Body of pancreas (tissue), 4 donors: ENCODE measurements around the gene KLF8. TPM values are rescaled to one million over a fixed set of nuclear protein-coding genes. Genes with fewer than 3 reads are reported as not detected.
"Not testable (repeated sequence)": the region's sequence is repeated elsewhere in the genome, so short reads cannot be mapped to it uniquely, and the experiment has no call there.

Source experiments
- ATAC-seq: fragments of 150-250 bp; one replicate; pipeline ENCODE4 v1.9.1; 2016
- DNase-seq, 4 donors: peaks; one replicate each; pipeline ENCODE4 v3.0.0-alpha.2; 2019
- H3K27ac ChIP-seq, 4 donors: fragments of 200-600 bp; sonication (generic); 1 replicate in 3 of 4; 2 replicates in 1 of 4; pipeline versions ENCODE4 v1.5.1 to v1.6.1; 2016 to 2019; ENCODE audit warnings: mild to moderate bottlenecking in 1 of 4, mixed read lengths in 1 of 4, moderate library complexity in 1 of 4
- H3K27me3 ChIP-seq, 2 donors: fragments of 200-600 bp; sonication (generic); one replicate each; pipeline ENCODE4 v1.6.0; 2016; ENCODE audit warnings: mild to moderate bottlenecking in 1 of 2
- H3K36me3 ChIP-seq, 2 donors: fragments of 200-600 bp; sonication (generic); replicated peaks in 1 of 2; 2 replicates each; pipeline ENCODE4 v1.5.1; 2016; ENCODE audit warnings: low read depth in 2 of 2; ENCODE audit not compliant: insufficient read depth in 1 of 2
- H3K4me1 ChIP-seq: fragments of 200-600 bp; sonication (generic); one replicate; pipeline ENCODE4 v1.6.0; 2016
- H3K4me3 ChIP-seq, 2 donors: fragments of 200-600 bp; sonication (generic); 1 replicate in 1 of 2; 2 replicates in 1 of 2; pipeline ENCODE4 v1.5.1; 2016 to 2019
- H3K9me3 ChIP-seq, 3 donors: fragments of 200-600 bp; sonication (generic); 1 replicate in 2 of 3; 2 replicates in 1 of 3; pipeline ENCODE4 v1.5.1; 2016
- CTCF ChIP-seq, 7 experiments: fragments of 450-650 bp in 4 of 7; fragments of 200-600 bp in 3 of 7; sonication (generic) in 3 of 7; IDR thresholded peaks; one replicate each; pipeline ENCODE4 v1.5.1; 2016 to 2019; ENCODE audit warnings: antibody characterized with exemption in 7 of 7
- POLR2A ChIP-seq, 3 donors: fragments of 450-650 bp; IDR thresholded peaks; one replicate each; pipeline ENCODE4 v1.6.1; 2016; ENCODE audit warnings: antibody characterized with exemption in 3 of 3, mild to moderate bottlenecking in 2 of 3
- WGBS, 2 donors: methylation state at CpG; one replicate each; pipeline ENCODE4 v1.1.5; 2017; 5-methylcytosine and 5-hydroxymethylcytosine counted together
- intact Hi-C: fragments of 100-400 bp; cut with DNase I; formaldehyde crosslinking; loops from one replicate; pipeline ENCODE4 v1.15.1; 2023
- total RNA-seq, 2 donors: library from RNA; depleted of rRNA; stranded (reverse); fragments of >200 nt; gene quantifications; one replicate each; pipeline ENCODE4 v1.1.0, GENCODE V29; 2016

KLF8 gene
- 1 to 10 TPM; 2.0 to 2.9 TPM for total RNA-seq

GRCh38 chrX:56232221-56233082, at the start of gene KLF8:
KLF8 (plus strand) TSS chrX:56232356; CDS start chrX:56233335, 979 bp downstream.
- WGBS, 2 donors = 0 to 2% methylated on average over 10 to 29 of the region's 38 CpGs
- H3K36me3 ChIP-seq = no peaks in the 10 kb centered on the region
- peak within 1 kb of the TSS in 3 of 4 donors; percentile 17 to 41 (median 41) for H3K27ac ChIP-seq
- H3K9me3 ChIP-seq = no peaks in the 10 kb centered on the region
- ATAC-seq = peak; percentile 85
- peak within 1 kb of the TSS; percentile 25 to 31 for H3K4me3 ChIP-seq
- no peaks in the 10 kb centered on the region for H3K4me1 ChIP-seq
- intact Hi-C loops = no loop called here
- TF ChIP-seq CTCF (IDR thresholded peaks at IDR 0.05) = no peak
- peak in 2 of 3 donors; percentile 30 to 31 for TF ChIP-seq POLR2A (IDR thresholded peaks at IDR 0.05)
- peak; percentile 44 to 71 (median 50) for DNase-seq
- no peaks in the 10 kb centered on the region for H3K27me3 ChIP-seq

- 78% methylated on average over 2 of the region's 2 CpGs; no CpG with 5 or more reads in 1 of the 2 donors for WGBS, 2 donors
- H3K4me1 ChIP-seq, H3K27me3 ChIP-seq, intact Hi-C loops, H3K4me3 ChIP-seq, H3K9me3 ChIP-seq, H3K27ac ChIP-seq, H3K36me3 ChIP-seq, ATAC-seq, DNase-seq: not testable (repeated sequence)
These were observed 25.2 kb upstream of the KLF8 start for GRCh38 chrX:56206945-56207344.

GRCh38 chrX:56211701-56212100, 20.5 kb upstream of the KLF8 start:
- no peak for TF ChIP-seq POLR2A (IDR thresholded peaks at IDR 0.05)
- no peak for TF ChIP-seq CTCF (IDR thresholded peaks at IDR 0.05)
- H3K4me3 ChIP-seq = no peak overlapping the region
- H3K9me3 ChIP-seq = no peaks in the 10 kb centered on the region
- H3K27me3 ChIP-seq = no peaks in the 10 kb centered on the region
- no peaks in the 10 kb centered on the region for H3K4me1 ChIP-seq
- ATAC-seq (no peak), DNase-seq (no peak)
- WGBS, 2 donors = 100% methylated on average over 2 of the region's 3 CpGs; no CpG with 5 or more reads in 1 of the 2 donors
- intact Hi-C loops = no loop called here
- no peak overlapping the region for H3K27ac ChIP-seq
- no peaks in the 10 kb centered on the region for H3K36me3 ChIP-seq

- no peak overlapping the region for H3K27ac ChIP-seq
- H3K4me3 ChIP-seq = no peak overlapping the region
- H3K4me1 ChIP-seq = no peaks in the 10 kb centered on the region
- DNase-seq = no peak
- no peaks in the 10 kb centered on the region for H3K27me3 ChIP-seq
- ATAC-seq = no peak
- no peaks in the 10 kb centered on the region for H3K9me3 ChIP-seq
- H3K36me3 ChIP-seq = no peaks in the 10 kb centered on the region
- intact Hi-C loops = no loop called here
- 83 to 89% methylated on average over 1 of the region's 1 CpG for WGBS, 2 donors
- TF ChIP-seq POLR2A (IDR thresholded peaks at IDR 0.05) = no peak
- no peak for TF ChIP-seq CTCF (IDR thresholded peaks at IDR 0.05)
These were observed 15.8 kb upstream of the KLF8 start for GRCh38 chrX:56216332-56216731.

- no peak overlapping the region for H3K27ac ChIP-seq
- H3K4me1 ChIP-seq = no peaks in the 10 kb centered on the region
- H3K36me3 ChIP-seq = no peaks in the 10 kb centered on the region
- TF ChIP-seq CTCF (IDR thresholded peaks at IDR 0.05) (peak in 1 of 7 experiments; percentile 11), POLR2A (IDR thresholded peaks at IDR 0.05) (no peak)
- 44 to 58% methylated on average over 4 of the region's 4 CpGs for WGBS, 2 donors
- H3K27me3 ChIP-seq = no peaks in the 10 kb centered on the region
- DNase-seq = no peak
- ATAC-seq = no peak
- H3K4me3 ChIP-seq = no peak overlapping the region
- intact Hi-C loops = no loop called here
- no peaks in the 10 kb centered on the region for H3K9me3 ChIP-seq
These were observed 12.5 kb upstream of the KLF8 start for GRCh38 chrX:56219700-56220099.
